HG03175 (cell line): ENCODE results near the gene PKNOX1.
"Not testable (repeated sequence)": the region's sequence is repeated elsewhere in the genome, so short reads cannot be mapped to it uniquely, and the experiment has no call there.

Experiments
- ATAC-seq: cut with Tn5 transposase; IDR thresholded peaks from one replicate; pipeline ENCODE4 v1.9.1; 2021; ENCODE audit warnings: mild to moderate bottlenecking, moderate library complexity; ENCODE audit not compliant: unreplicated experiment

PKNOX1 gene, protein sequence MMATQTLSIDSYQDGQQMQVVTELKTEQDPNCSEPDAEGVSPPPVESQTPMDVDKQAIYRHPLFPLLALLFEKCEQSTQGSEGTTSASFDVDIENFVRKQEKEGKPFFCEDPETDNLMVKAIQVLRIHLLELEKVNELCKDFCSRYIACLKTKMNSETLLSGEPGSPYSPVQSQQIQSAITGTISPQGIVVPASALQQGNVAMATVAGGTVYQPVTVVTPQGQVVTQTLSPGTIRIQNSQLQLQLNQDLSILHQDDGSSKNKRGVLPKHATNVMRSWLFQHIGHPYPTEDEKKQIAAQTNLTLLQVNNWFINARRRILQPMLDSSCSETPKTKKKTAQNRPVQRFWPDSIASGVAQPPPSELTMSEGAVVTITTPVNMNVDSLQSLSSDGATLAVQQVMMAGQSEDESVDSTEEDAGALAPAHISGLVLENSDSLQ

GRCh38 chr21:42973991-42974831, at the start of gene PKNOX1:
PKNOX1 (plus strand) TSS chr21:42974562; CDS start chr21:43004382, 29,820 bp downstream.
- ATAC-seq = peak; percentile 85

DNA sequence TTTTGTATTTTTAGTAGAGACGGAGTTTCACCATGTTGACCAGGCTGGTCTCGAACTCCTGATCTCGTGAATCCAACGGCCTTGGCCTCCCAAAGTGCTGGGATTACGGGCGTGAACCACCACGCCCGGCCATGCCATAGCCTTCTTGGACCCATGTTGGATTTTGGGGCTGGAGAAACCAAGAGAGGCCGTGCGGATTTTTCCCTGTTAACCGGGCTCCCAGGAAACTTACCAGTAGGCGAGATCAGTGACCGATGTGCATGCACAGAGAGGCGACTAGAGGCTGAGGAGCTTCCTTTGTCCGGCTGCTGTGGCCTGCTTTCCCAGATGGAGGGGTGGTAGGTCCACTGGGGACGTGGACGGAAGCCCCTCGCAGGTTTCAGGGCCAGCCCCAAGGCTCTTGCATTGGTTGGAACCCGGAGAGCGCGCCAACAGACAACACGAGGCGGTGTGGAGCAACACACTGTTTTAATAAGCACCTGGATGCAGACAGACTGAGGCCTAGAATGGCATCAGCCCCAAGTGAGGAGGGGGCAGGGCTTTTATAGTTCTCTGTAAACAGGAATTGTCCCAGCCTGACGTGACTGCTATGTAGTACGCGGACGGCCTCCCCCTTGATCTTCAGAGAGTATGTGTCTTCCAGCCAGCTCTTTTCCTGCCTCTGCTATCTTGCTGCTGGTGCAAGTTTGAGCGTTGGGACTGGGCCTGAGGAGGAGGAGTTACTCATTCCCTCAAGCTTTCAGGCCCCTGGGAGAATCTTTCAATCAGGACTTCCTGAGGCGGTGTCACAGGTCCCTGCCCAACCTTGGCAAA, 49.0 kb upstream of the PKNOX1 start, which contains the start of gene ERVH48-1:
Gene ERVH48-1, minus strand, starts transcription at position 517 of the 813 bp plus-strand sequence. CDS start 6,624 bp downstream, outside the sequence.
- no peak for ATAC-seq

GRCh38 chr21:42927474-42928200, 46.7 kb upstream of the PKNOX1 start:
- ATAC-seq = not testable (repeated sequence)

DNA sequence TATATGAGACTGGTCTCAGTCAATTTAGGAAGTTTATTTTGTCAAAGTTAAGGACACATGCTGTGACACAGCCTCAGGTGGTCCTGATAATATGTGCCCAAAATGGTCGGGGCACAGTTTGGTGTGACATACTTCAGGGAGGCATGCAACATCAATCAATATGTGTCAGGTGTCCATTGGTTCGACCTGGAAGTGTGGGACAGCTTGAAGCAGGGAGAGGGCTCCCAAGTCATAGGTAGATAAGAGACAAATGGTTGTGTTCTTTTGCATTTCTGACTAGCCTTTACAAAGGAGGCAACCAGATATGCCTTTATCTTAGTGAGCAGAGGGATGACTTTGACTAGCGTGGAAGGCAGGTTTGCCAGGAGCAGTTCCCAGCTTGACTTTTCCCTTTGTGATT, 44.4 kb upstream of the PKNOX1 start:
- no peak for ATAC-seq

DNA sequence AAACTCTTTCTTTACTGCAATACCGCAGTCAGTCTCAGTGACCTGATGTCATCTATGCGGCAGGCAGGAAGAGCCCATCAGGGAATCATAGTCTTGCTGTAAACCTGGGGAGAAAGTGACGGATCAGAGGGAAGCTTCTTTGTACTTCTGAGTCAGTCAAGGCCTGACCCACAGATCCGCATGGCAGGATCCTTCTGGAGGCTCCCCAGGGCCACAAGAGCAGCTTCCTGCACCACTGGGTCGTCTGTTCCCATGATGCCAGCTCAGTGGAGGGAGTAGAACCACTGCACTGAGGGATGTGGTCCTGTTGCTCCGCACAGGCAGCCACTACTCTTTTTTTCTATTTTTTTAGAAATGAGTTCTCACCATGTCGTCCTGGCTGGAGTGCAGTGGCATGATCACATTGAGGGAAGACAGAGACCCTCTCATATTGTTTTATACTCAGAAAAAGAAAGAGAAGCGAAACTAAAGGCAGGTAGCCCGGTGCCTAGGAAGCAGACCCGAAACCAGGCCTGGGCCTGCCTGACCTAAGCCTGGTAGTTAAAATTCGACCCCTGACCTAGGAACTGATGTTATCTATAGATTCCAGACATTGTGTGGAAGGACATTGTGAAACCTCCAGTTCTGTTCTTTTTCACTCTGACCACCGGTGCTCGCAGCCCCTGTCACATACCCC, 42.7 kb upstream of the PKNOX1 start:
- ATAC-seq = no peak

DNA sequence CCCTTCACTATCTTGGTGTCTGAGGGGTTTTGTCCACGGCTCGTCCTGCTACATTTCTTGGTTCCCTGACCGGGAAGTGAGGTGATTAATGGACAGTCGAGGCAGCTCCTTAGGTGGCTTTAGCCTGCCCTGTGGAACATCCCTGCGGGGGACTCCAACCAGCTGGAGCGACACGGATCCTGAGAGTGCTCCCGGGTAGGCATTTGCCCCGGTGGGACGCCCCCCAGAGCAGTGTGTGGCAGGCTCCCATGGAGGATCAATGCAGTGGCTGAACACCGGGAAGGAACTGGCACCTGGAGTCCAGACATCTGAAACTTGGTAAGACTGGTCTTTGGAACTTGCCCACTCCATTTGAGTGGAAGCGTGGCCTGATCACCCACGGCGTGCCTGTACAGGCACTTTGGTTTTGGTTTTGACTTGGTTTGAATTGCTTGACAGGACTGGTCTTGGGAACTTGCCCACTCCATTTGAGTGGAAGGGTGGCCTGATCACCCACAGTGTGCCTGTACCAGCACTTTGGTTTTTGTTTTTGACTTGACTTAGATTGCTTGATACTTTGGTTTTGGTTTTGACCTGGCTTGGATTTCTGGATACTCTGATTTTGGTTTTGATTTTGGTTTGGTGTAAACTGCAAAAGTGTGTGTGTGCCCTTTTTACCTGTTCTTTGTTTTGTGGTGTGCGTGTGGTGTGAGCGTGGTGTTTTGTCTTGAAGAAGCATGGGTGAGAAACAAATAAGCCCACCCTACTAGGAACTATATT, 41.8 kb upstream of the PKNOX1 start:
- not testable (repeated sequence) for ATAC-seq

GRCh38 chr21:42933137-42933970, 41.0 kb upstream of the PKNOX1 start:
- not testable (repeated sequence) for ATAC-seq

- ATAC-seq = not testable (repeated sequence)
Measured at GRCh38 chr21:42933973-42934372, 40.4 kb upstream of the PKNOX1 start.

DNA sequence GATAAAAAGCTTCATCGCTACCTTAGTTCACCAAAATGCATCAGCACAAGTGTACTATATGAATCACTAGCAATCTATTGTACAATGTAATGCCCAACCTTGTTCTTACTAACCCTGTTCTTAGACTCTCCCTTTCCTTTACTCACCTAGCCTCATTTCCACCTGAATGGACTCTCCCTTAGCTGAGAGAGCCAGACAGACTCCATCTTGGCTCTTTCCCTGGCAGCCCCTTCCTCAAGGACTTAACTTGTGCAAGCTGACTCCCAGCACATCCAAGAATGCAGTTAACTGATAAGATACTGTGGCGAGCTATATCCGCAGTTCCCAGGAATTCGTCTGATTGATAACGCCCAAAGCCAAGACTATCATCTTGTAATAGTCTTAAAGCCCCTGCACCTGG, 38.0 kb upstream of the PKNOX1 start:
- ATAC-seq = not testable (repeated sequence)

DNA sequence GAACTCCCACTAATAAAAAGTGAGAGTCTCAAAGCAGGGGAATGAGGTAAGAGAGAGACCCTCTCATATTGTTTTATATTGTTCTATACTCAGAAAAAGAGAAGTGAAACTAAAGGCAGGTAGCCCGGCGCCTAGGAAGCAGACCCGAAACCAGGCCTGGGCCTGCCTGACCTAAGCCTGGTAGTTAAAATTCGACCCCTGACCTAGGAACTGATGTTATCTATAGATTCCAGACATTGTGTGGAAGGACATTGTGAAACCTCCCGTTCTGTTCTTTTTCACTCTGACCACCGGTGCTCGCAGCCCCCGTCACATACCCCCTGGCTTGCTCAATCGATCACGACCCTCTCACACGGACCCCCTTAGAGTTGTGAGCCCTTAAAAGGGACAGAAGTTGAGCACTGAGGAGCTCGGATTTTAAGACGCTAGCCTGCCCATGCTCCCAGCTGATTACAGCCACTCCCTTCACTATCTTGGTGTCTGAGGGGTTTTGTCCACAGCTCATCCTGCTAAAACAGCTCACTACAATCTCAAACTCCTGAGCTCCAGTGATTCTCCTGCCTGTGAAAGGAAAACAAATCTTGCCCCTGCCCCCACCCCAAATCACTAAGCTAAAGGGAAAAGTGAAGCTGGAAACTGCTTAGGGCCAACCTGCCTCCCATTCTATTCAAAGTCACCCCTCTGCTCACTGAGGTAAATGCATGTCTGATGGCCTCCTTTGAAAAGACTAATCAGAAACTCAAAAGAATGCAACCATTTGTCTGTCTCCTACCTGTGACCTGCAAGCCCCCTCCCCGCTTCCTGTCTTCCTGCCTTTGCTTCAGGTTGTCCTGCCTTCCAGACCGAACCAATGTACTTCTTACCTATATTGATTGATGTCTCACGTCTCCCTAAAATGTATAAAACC, 37.1 kb upstream of the PKNOX1 start:
- not testable (repeated sequence) for ATAC-seq

- no peak for ATAC-seq
Measured at GRCh38 chr21:42937960-42938605, 36.3 kb upstream of the PKNOX1 start.

DNA sequence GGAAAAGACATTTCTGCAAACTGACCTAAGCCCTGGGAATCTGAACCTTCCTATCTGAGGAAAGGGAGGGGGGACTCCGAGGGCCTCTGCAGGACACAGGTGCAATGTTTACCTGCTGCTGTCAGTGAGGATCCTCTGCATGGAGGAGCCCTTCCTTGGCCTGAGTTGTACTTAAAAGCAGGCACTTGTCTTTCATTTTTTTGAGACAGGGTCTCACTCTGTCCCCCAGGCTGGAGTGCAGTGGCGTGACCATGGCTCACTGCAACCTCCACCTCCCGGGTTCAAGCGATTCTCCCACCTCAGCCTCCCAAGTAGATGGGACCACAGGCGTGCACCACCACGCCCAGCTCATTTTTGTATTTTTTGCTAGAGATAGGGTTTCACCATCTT, 35.8 kb upstream of the PKNOX1 start:
- ATAC-seq = not testable (repeated sequence)

DNA sequence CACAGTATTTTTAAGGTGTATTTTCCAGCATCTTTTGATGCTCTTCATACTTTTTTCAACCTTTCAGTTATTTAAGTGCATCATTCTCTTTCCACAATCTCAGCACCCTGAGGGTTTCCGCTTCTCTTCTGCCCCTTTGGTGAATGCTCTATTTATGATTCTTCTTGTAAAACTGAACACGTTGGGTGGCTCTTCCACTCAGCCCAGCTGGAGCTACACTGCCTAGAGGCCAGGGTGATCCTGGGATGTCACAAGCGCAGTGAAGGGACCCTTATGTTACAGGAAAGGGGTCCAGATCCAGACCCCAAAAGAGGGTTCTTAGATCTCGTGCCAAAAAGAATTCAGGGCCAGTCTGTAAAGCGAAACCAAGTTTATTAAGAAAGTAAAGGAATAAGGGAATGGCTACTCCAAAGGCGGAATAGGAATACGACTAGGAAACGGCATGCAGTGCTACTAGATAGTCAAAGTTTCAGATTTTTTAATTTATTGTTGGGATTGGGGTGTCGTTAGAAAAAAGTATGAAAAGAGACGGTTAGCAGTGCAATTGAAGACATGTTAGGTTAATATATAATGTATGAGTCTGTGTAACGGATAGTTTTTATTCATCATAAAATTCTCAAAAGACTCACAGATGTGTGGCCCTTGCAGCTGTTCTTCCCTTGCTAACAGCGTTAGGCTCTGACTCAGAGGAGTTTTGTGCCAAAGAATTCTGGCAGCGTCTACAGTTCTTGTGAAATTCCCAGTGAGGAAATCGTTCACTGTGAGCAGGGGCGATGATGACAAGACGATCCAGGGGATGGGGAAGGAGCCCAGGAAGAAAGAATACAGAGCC, 34.6 kb upstream of the PKNOX1 start:
- no peak for ATAC-seq

- ATAC-seq = no peak
Measured at GRCh38 chr21:42941696-42942085, 32.7 kb upstream of the PKNOX1 start.

DNA sequence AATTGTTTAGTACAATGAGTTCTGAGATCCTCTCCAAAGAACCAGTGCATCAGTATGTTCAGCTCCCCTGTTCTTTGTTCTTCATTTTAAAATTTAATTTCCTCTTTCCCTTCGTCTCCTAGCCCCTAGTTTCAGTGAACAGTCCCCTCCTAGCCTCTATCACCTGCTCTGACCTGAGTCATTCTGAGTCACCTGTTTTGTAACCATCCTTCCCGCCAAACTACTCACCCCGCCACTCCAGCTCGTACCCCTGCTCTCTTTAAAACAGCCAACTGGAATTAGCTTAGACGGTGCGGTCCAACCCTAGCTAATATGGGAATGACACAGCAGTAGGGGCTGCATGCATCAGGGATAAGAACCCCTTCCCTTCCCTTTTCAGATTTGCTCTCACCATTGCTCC, 32.1 kb upstream of the PKNOX1 start:
- no peak for ATAC-seq
